Neural cell (in vitro differentiated cells): ENCODE results near the gene CIT.

Experiments
- EP300 ChIP-seq: fragments of 450-650 bp; conservative IDR thresholded peaks from 2 replicates; pipeline ENCODE4 v1.6.1; 2014; ENCODE audit warnings: antibody characterized with exemption, mild to moderate bottlenecking, moderate library complexity; ENCODE audit not compliant: poor library complexity, severe bottlenecking
- EZH2 ChIP-seq: fragments of 200-600, 300-800 bp; shearing (Covaris generic), sonication (generic); IDR thresholded peaks from 2 replicates; pipeline ENCODE4 v1.6.1; 2014; ENCODE audit warnings: antibody characterized with exemption, low read length, borderline replicate concordance, mild to moderate bottlenecking; ENCODE audit not compliant: insufficient read depth, poor library complexity, severe bottlenecking
- TAF1 ChIP-seq: IDR thresholded peaks from 2 replicates; pipeline ENCODE4 v1.6.1; 2012; ENCODE audit warnings: low read depth
- TF ChIP-seq, protein P1 (sequence below): fragments of 450-650 bp; IDR thresholded peaks from 2 replicates; pipeline ENCODE4 v1.5.1; 2014; ENCODE audit warnings: antibody characterized with exemption, mild to moderate bottlenecking, moderate library complexity; ENCODE audit not compliant: poor library complexity, severe bottlenecking

DNA sequence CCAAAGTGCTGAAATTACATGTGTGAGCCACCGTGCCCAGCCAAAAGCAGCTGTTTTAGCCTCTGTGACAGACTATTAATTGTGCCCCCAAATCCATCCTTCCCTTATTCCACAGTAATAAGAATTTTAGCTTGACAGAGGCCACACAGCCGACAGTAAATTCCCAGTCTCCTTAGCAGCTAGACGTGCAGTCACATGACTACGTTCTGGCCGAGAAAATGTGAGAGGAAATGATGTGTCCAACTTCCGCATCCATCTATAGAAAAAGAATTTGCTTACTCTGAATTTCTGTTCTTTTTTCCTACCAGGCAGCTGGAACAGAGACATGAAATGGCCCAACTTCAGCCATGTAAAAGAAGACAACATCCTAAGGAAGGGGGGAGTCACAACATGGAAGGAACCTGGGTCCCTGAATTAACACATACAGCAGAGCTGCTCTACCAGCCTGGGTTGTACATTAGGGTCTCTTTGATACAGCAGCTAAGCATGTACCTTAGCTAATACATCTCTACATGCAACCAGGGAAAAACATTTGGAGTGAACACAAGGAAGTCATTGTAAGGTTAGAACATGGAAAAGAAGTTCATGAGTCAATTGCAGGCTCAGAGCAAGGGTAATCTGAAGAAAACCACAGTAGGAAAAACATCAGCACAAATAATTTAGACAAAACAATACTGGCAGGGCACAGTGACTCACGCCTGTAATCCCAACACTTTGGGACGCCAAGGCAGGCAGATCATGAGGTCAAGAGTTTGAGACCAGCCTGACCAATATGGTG, 35.5 kb downstream of the CIT start:
- TF ChIP-seq, protein P1, sequence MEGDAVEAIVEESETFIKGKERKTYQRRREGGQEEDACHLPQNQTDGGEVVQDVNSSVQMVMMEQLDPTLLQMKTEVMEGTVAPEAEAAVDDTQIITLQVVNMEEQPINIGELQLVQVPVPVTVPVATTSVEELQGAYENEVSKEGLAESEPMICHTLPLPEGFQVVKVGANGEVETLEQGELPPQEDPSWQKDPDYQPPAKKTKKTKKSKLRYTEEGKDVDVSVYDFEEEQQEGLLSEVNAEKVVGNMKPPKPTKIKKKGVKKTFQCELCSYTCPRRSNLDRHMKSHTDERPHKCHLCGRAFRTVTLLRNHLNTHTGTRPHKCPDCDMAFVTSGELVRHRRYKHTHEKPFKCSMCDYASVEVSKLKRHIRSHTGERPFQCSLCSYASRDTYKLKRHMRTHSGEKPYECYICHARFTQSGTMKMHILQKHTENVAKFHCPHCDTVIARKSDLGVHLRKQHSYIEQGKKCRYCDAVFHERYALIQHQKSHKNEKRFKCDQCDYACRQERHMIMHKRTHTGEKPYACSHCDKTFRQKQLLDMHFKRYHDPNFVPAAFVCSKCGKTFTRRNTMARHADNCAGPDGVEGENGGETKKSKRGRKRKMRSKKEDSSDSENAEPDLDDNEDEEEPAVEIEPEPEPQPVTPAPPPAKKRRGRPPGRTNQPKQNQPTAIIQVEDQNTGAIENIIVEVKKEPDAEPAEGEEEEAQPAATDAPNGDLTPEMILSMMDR: no peak
- TF ChIP-seq TAF1 (no peak), EZH2 (no peak), EP300 (no peak)
